ENCODE results near the gene RABGAP1L.
A peak's percentile ranks its signal among the peaks of the same experiment; 100 is the strongest.
"Not testable (repeated sequence)": the region's sequence is repeated elsewhere in the genome, so short reads cannot be mapped to it uniquely, and the experiment has no call there.

Gene RABGAP1L

DNA sequence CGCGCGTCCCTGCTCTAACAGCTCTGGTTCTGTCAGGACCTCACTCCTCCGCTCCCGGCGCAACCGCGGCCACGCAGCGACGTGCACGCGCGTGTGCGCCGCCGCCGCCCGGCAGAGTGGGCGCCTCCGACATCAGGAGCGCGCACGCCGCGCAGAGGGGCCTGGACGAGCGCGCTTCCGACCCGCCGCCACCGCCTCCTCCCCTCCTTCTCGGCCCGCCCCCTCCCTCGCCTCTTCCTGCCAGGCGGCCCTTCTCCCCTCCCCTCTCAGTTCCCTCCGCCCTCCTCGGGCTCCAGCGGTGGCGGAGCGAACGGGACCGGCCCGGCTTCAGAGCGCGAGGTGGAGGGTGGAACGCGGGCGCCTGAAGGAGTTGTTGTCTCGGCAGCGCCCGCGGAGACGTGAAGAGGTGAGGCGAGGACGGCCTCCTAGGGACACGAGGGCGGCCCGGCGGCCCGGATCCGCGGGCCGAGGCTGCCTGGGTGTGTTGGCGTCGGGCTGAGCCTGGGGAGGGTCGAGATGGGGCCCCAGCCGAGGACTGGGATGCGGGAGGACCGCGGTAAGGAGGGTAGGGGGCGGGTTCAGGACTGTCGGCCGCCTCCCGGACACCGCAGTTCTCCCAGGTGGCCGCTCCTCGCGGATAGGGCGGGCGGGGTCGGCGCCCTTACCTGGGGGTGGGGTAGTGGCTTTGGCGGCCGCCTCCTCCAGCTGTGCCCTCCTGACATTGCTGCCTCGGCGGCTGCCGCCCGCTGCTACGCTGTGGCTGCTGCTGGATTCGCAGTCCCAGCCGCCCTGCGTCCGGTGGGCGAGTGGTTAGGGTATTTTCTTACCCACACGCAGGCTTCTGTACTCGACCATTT, at the start of gene RABGAP1L:
RABGAP1L (plus strand) TSS at position 269 of the 857 bp plus-strand sequence.
- DNase-seq (ENCODE audit: low spot score): peak; percentile 92

- DNase-seq (ENCODE audit: low spot score): no peak
Observed at GRCh38 chr1:174110053-174110452, 49.3 kb upstream of the RABGAP1L start.

DNA sequence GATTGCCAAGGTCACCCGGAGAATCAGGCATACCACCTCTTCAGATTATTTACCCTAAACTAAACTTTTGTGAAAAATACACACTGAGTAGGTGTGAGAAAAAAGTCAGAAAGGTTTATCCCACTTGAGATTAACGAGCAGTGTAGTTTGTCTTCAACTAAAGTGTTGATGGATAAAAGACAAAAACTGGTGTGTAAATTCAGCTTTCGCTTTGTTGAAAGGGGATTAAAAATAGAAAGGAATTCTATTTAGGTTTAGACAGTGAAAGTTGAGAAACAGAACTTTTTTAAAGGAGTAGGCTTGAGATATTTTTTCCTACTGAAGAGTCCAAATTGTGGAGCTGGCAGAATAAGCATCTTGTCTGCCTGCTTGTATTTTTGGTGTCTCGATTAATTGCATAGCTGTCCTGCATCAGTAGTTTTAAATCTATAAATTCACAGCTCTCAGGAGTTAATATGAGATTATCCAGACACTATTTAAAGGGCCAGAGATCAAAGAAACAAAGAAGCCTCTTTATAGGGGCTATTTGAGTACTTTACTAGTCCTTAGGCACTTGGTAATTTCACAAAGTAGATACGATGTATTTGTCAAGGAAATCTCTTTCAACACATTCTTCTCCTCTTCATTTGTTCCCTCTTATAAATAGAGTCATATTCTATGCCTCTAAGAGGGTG, 46.7 kb upstream of the RABGAP1L start:
- DNase-seq (ENCODE audit: low spot score): no peak

DNA sequence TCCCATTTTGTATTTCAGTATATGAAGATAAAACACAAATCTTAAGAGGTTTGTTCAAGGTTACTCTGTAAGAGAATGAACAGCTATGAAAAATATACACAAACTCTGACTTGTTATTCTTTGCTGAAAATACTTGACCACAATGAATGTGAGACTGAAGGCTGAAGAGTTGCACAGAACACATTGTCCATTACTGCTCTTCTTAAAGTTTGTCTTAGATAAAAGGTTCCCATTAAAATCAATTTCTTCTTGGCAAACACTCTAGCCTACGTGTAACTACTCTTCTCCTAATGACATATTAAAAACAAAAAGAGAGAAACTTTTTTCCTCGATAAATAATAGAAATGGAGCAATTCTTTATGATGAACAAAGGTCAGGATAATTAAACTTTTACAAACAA, 45.2 kb upstream of the RABGAP1L start:
- no peak for DNase-seq (ENCODE audit: low spot score)

- DNase-seq (ENCODE audit: low spot score): peak; percentile 71
Observed at GRCh38 chr1:174114788-174115448, 44.4 kb upstream of the RABGAP1L start.

DNA sequence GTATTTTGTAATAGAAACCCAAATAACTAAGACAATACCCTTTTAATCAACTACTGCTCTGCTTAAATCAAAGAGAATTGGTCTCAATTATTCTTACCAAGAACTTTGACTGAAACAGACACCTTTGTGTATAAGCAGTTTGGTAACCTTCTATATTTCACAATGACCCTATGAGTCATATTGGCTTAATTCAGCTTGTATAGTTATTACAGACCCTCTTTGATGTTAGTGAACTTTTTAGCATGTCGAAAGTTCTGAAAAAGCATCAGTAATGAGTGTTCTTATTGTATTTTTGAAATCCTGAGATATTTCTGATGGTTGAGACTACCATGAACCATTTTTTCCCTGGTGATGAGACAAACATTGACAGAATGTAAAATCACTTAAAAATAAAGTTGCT, 43.3 kb upstream of the RABGAP1L start:
- DNase-seq (ENCODE audit: low spot score): peak; percentile 55

- no peak for DNase-seq (ENCODE audit: low spot score)
Observed at GRCh38 chr1:174118751-174119150, 40.6 kb upstream of the RABGAP1L start.

DNA sequence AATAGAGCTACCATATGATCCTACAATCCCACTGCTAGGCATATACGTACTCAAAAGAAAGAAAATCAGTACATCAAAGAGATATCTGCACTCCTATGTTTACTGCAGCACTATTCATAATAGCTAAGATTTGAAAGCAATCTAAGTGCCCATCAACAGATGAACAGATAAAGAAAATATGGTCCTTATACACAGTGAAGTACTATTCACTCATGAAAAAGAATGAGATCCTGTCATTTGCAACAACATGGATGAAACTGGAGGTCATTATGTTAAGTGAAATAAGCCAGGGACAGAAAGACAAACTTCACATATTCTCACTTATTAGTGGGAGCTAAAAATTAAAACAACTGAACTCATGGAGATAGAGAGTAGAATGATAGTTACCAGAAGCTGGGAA, 37.0 kb upstream of the RABGAP1L start:
- DNase-seq (ENCODE audit: low spot score): not testable (repeated sequence)

- no peak for DNase-seq (ENCODE audit: low spot score)
Observed at GRCh38 chr1:174123843-174124242, 35.5 kb upstream of the RABGAP1L start.

- DNase-seq (ENCODE audit: low spot score): not testable (repeated sequence)
Observed at GRCh38 chr1:174127176-174127575, 32.1 kb upstream of the RABGAP1L start.

DNA sequence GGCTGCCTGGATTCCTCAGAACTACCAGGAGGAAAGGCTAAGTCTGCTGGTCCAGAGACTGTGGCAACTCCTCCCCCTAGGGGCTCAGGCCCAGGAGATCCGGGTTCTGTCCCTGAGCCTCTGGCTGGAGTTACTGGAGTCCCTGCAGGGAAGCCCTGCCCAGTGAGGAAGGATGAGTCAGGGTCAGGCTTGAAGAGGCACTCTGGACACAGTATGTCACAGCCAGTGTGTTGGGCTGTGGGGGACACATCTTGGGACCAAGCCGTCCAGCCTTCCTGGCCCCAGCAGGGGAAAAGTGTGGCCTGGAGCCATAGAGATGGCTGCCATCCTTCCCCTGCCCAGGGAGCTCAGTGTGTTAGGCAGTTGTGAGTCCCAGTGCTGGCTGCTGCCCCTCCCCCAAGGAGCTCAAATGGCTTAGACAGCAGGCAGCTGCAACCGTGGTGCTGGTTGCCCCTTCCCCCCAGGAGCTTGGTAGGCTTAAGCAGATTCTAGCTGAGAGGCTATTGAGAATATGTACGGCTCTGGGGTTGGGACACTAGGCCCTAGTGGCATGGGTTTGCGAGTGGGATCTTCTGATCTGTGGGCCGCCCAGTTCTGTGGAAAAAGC, 28.2 kb upstream of the RABGAP1L start:
- no peak for DNase-seq (ENCODE audit: low spot score)

DNA sequence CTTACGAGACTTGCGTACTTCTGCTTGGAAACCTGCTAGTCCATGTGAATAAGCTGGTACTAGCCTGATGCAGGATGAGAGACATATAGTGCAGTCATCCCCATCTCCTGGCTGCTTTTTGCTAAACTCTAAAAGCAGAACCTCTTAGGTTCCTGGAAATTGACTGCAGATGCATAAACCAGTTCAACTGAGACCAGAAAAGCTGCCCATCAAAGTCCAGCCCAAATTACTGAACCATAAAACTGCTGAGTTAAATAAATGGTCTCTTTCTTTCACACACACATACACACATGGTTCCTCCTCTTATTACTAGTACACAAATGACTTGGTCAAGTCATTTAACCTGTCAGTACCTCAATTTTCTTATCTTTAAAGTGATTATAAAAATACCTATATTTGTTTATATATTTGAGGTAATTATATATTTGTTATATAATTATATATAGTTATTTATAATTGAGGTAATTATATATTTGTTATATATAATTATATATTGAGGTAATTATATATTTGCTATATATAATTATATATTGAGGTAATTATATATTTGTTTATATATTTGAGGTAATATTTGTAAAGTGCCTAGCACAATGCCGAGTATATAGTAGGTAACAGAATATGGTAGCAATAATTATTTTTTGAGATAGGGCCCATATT, 25.2 kb upstream of the RABGAP1L start:
- DNase-seq (ENCODE audit: low spot score): no peak

- no peak for DNase-seq (ENCODE audit: low spot score)
Observed at GRCh38 chr1:174135211-174135610, 24.1 kb upstream of the RABGAP1L start.

GRCh38 chr1:174136714-174137113, 22.6 kb upstream of the RABGAP1L start:
- no peak for DNase-seq (ENCODE audit: low spot score)

- no peak for DNase-seq (ENCODE audit: low spot score)
Observed at GRCh38 chr1:174142836-174143235, 16.5 kb upstream of the RABGAP1L start.

- not testable (repeated sequence) for DNase-seq (ENCODE audit: low spot score)
Observed at GRCh38 chr1:174143727-174144396, 15.5 kb upstream of the RABGAP1L start.

- DNase-seq (ENCODE audit: low spot score): not testable (repeated sequence)
Observed at GRCh38 chr1:174144397-174144783, 14.9 kb upstream of the RABGAP1L start.

DNA sequence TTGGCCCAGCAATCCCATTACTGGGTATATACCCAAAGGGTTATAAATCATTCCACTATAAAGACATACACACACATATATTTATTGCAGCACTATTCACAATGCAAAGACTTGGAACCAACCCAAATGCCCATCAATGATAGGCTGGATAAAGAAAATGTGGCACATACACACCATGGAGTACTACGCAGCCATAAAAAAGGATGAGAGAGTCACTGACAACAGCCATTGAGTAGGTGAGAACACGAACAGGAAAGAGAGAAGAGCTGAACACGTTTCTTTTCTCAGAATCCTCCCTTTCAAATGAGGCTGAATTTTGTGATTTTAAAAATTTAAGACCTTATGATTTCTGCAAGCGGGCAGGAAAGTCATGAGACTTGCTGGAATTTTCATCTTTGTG, 10.1 kb upstream of the RABGAP1L start:
- no peak for DNase-seq (ENCODE audit: low spot score)

DNA sequence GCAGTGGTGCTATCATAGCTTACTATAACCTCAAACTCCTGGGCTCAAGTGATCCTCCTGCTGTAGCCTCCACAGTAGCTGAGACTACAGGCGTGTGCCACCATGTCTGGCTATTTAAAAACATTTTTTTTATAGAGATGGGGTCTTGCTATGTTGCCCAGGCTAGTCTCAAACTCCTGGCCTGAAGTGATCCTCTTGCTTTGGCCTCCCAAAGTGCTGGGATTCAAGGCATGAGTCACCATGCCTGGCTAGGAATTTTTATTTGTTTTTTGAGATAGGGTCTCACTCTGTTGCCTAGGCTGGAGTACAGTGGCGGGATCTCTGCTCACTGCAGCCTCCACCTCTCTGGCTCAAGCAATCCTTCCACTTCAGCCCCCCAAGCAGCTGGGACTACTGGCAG, 8.8 kb upstream of the RABGAP1L start:
- no peak for DNase-seq (ENCODE audit: low spot score)

DNA sequence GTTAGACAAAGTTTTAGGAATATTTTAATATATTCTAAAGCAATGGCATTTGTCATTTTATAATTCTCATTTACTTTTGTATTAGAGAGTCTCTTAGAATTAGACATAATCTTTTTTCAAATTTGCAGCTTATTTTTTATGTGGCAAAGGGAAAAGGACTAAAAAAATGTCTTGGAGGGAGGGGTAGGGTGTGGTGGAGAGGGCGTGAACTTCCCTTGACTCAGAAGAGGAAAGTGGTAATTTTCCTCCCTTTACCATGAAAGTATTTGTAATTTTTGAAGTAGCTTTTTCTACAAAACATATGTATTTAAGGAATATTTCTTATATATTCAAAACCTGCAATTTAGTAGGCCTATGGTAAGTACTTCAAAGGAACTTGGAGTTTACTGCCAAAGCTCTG, 6.9 kb upstream of the RABGAP1L start:
- DNase-seq (ENCODE audit: low spot score): no peak

DNA sequence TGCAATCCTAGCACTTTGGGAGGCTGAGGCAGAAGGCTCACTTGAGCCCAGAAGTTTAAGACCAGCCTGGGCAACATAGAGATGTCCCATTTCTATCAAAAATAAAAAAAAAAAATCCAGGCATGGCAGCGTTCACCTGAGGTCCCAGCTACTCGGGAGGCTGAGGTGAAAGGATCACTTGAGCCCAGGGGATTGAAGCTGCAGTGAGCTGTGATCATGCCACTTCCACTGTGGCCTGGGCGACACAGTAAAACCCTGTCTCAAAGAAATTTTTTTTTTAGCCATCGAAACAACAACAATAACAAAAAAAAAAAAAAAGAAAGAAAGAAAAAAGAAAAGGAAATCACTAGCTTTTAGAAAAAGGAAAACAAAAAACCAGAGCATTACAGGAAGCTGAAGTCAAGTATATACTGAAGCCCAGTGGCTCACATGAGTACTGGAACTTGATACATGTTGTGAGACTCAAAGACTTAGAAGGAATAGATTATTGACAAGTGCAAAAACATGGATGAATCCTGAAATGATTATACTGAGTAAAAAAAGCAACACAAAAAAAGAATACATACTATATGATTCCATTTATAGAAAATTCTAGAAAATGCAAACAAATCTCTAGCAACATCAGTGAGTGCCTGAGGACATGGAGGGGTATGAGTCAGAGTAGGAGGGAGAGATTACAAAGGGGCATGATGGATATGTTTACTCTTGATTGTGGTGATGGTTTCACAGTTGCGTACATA, 6.1 kb upstream of the RABGAP1L start:
- no peak for DNase-seq (ENCODE audit: low spot score)

Measured in SW480 (cell line).